Activated CD4-positive, alpha-beta T cell treated with anti-CD3 and anti-CD28 coated beads, Interleukin-2, amount 50 U/mL, for 48 hours (primary cell): ENCODE data around the gene PCSK9.

Experiments used
- DNase-seq, 2 experiments: peaks; one replicate each; pipeline ENCODE4 v3.0.0-alpha.2; 2020

PCSK9 gene

DNA sequence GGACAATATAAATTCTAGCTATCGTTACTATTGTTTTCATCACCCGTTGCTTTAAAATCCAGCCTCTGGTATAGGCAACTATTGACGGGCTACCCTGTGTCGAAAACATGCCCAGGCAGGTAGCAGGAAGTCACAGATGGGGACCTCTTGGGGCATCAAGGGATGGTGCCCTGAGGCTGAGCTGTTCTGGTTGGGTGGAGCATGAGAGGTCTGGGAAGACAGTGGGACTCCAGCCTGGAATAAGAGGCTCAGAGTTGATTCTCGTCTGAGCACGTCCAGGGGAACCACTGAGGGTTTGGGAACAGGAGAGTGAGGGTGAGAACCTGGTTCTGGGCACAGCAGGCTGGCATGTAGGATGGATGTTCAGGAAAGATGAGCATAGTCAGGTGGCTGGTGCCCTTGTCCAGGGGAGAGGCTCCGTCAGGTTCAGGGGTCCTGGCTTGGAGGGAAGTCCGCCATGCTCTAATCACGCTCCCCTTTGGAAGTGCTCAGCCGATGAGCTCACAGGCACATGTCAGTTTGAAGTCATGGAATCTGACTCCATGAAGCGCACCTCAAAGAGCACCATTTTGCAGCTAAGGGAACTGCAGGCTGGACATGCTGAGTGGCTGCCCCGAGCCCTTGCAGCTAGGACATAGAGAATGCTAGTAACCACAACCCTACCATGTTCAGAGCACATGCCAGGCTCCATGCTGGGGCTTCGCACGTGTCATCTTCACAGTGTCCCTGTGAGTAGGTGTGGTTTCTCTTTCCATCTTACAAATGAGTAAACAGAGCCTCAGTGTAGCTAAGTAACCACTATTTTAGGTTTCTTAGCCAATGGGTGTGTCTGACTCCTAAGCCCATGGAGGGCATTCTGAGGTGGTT is 21.0 kb downstream of the PCSK9 start:
- peak in 1 of 2 experiments; percentile 28 for DNase-seq

DNA sequence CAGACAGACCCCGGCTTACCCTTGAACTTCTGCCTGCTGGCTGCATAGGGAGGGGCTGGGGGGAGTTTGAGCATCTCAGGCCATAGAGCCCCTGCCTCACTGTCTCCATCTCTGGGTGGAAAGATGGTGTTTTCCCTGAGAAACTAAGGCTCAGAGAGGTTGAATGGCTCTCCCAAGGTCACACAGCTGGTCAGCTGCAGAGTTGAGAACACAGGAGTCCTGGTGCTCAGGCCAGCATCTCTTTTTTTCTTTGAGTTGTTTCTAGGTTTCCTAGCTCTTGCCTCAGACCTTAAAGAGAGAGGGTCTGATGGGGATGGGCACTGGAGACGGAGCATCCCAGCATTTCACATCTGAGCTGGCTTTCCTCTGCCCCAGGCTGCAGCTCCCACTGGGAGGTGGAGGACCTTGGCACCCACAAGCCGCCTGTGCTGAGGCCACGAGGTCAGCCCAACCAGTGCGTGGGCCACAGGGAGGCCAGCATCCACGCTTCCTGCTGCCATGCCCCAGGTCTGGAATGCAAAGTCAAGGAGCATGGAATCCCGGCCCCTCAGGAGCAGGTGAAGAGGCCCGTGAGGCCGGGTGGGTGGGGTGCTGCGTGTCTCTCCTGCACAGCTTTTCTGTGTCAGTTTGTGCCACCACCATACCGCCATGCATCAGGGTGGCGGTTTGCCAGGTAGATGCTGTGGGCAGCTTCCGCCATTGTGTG is 21.8 kb downstream of the PCSK9 start:
- no peak for DNase-seq

DNA sequence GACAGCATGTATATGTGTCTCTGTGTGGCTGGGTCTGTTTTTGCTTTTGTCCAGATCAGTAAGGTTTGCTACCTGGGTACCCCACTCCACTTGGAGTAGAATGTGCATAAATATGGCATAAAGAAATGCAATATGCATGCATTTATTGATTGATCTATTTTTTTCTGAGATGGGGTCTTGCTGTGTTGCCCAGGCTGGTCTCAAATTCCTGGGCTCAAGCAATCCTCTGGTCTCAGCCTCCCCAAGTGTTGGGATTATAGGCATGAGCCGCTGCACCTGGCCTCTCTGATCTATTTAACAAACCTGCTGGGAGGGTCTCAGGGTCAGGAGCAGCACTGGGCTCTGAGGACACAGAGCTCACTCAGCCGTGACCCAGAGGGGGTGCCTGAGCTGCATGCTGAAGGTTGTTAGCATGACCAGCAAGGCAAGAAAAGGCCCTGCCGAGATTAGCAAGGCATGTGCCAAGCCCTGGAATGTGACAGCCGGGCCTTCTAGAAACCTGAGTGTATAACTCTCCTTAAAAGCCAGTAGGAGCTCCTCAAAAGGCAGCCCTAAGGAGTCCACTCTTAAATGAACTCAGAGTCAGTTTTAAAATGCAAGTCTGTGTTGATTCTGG is 22.5 kb downstream of the PCSK9 start:
- no peak for DNase-seq

DNA sequence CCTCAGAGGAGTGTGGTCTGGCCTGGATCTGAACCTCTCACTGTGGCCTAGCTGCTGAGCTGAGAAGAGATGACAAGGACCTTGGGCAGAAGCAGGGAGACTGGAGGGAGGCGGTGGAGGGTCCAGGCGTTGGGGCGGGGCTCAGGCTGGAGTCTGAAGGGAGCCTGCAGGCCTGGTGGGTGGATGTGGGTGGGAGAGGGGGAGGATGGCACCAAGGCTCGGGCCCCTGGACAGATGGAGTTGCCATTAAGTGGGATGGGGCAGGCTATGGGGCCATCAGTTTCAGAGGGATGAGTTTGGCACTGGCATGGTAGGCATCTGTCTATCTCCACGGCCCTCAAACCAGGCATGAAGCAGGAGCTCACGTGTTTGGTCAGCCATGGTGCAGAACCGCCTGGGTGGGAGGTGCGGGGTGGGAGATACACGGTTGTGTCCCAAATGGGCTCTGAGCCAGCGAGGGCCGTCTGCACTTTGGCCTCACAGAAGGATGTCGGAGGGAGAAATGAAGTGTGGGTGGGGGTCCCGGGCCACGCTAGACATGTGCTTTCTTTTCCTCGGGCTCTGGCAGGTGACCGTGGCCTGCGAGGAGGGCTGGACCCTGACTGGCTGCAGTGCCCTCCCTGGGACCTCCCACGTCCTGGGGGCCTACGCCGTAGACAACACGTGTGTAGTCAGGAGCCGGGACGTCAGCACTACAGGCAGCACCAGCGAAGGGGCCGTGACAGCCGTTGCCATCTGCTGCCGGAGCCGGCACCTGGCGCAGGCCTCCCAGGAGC is 23.6 kb downstream of the PCSK9 start:
- DNase-seq: no peak

DNA sequence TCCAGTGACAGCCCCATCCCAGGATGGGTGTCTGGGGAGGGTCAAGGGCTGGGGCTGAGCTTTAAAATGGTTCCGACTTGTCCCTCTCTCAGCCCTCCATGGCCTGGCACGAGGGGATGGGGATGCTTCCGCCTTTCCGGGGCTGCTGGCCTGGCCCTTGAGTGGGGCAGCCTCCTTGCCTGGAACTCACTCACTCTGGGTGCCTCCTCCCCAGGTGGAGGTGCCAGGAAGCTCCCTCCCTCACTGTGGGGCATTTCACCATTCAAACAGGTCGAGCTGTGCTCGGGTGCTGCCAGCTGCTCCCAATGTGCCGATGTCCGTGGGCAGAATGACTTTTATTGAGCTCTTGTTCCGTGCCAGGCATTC is 24.2 kb downstream of the PCSK9 start:
- DNase-seq: no peak

DNA sequence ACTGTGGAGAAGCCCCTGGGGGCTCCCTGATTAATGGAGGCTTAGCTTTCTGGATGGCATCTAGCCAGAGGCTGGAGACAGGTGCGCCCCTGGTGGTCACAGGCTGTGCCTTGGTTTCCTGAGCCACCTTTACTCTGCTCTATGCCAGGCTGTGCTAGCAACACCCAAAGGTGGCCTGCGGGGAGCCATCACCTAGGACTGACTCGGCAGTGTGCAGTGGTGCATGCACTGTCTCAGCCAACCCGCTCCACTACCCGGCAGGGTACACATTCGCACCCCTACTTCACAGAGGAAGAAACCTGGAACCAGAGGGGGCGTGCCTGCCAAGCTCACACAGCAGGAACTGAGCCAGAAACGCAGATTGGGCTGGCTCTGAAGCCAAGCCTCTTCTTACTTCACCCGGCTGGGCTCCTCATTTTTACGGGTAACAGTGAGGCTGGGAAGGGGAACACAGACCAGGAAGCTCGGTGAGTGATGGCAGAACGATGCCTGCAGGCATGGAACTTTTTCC is 24.8 kb downstream of the PCSK9 start:
- no peak for DNase-seq

DNA sequence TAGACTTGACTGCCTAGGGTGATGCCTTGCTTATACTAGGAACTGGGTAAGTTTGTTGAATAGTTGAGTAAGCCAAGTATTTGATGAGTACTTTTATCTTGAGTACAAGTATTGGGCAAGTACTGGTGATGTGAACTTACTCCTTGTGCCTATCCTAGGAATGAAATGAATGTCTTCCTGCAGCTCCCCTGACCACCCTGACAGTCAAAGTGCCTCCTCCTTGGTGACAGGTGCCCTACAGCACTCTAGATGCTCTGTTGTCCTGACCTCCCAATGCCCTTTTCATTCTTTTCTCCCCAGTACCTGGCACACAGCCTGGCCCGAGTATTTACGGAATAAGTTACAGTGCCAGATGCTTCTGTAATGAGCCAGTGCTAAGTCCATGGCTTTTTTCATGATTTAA is 25.5 kb downstream of the PCSK9 start:
- no peak for DNase-seq

DNA sequence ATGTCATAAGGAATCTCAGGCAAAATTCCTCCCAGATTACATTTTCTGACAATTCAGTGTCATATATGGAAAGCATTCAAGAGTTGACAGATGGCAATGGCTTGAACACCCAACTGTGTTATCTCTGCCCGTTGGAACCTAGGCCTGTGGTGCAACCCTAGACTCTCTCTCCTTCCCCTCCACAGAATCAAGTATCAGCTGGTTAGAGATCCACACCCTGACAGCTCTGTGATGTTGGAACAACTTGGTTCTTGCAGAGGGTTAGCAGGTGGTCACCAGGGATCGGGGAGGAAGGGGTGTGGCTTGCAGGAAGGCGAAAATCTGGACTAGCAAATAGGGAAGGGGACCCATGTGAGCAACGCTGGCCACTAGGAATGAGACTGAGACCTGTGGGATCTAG is 26.3 kb downstream of the PCSK9 start:
- no peak for DNase-seq

DNA sequence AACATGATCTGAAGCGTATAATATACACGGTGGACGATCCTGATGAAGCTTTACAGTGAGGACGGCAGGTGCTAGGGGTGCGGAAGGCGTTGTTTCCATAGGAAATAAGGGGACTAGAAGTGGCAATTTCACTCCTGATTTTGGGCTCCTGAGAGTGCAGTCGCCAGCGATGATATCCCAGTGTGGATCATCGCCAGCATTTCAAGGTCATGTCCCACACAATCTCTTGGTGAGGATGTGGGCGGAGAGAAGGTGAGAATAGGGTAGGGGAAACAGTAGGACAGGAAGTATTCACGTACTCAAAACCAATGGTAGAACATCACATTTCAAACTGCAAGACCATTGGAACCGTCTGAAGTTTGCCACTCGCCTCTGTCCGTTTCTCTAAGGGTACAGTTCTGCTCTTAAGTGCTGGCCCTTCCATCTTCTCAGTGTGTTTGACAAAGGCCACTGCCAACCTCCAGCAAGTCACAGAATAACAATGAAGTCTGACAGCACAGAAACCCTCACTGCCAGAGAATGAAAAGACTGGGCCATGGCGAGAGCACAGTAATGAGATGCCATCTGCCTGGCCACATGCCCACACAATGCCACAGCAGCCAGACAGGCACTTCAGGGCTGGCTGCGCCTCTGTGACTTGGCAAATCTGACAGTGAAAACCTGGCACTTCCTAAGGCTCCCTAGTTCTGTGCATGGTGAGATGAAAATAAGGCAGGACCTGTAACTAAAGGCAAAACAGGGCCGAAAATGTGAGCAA is 27.9 kb downstream of the PCSK9 start:
- DNase-seq: no peak

DNA sequence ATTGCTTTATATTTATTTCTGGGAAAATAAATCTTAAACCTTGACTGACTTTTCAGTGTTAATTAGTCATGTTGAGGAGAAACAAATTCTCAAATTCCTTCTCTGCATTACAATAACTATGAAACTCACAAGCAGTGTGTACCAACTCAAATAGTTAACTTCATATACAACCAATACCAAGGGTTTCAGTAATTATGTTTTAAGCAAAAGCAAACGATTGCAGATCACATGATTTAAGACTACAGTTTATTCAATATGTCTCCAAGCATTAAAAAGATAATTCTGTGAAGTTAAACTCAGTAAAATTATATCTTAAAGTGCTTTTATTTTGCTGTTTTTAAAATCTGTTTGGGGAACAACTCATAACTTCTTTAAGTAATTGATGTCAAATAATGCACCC is 28.6 kb downstream of the PCSK9 start:
- DNase-seq: no peak

DNA sequence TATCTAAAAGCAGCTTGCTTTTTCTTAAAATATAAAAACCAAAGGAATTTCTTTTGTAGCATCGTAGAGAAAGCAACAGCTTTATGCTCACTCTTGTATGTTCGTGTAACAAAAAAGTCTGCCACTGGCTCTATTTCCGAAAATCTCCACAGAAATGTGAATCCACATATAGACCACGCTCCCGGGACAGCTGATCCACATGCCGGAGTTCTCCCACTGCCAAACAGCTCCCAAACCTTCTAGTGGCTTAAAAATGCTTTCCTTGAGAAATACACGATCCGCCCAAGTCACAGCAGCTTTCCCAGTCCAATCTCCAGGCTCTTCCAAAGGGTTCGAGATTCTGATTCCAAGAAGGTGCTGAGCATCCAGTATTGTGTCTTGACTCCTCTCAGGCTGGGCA is 29.3 kb downstream of the PCSK9 start:
- no peak for DNase-seq

DNA sequence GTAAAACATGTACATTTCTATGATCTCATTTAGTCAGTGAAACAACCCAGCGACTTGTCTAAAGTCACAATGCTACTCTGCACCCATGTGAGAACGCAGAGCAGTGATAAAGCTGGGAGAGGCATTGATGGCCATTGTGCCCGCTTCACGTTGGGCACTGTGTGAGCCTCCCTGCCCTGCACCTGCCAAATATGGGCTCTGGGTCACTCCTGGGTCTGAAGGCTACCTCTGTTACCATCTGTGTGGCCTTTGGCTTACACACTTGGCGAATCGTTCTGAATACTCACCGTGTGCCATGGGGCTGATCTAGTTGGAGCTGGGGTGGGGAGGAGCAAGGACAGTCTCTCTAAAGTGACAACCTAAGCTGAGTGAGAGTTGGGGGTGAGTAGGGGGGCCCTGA is 29.9 kb downstream of the PCSK9 start:
- no peak for DNase-seq

DNA sequence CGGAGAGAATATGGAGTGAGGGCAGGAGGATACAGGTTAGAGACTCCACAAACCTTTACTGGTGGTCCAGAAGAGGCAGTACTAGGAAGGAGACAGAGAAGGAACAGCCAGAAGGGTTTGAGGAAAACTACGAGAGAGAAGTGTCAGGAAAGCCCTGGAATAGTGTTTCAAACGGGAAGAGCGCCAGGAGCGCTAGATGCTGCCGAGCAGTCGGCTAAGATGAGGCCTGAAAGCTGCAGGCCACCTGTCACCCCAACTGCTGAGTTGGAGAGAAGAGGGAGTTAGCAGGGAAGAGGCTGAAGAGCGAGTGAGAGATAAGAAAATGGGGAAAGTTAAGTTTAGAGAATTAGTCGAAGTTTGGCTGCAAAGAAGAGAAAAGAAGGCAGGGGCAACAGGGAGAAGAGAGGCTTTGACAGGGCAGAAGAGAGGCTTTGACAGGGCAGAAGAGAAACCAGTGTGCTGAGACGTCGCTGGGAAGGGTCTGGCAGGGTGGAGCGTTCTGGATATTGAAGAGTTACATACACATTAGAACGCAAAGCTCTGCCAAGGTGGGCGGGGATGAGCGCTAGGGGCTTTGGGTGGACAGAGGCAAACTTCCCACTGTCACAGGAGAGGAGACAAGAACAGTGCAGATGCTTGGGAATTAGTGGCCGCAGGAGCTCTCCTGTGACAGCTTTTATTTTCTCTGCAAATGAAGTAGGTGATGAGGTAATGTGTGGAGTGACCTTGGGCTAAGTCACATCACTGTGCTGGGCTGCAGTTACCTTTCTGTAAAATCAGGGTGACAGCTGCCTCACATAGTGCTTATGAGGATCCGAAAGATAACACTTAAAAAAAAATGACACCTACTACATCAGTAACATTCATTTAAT is 31.2 kb downstream of the PCSK9 start:
- DNase-seq: no peak

DNA sequence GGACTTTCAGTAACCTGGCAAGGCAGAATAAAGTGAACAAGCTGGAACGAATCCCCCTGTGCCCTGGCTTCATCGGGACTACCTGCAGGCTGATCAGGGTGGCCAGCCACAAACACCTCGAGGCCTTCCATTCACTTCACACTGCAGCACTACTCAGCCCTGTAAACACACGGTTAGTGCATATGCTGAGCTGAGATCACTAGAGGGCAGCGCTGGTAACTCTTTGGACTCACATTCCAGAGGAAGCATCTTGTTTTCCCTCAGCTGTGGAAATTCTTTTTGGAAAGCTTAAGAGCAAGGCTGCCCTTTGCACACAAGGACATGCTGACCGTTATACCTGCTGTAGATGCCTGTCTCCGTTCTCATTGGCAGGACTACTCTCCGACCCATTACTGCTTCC is 32.1 kb downstream of the PCSK9 start:
- no peak for DNase-seq

DNA sequence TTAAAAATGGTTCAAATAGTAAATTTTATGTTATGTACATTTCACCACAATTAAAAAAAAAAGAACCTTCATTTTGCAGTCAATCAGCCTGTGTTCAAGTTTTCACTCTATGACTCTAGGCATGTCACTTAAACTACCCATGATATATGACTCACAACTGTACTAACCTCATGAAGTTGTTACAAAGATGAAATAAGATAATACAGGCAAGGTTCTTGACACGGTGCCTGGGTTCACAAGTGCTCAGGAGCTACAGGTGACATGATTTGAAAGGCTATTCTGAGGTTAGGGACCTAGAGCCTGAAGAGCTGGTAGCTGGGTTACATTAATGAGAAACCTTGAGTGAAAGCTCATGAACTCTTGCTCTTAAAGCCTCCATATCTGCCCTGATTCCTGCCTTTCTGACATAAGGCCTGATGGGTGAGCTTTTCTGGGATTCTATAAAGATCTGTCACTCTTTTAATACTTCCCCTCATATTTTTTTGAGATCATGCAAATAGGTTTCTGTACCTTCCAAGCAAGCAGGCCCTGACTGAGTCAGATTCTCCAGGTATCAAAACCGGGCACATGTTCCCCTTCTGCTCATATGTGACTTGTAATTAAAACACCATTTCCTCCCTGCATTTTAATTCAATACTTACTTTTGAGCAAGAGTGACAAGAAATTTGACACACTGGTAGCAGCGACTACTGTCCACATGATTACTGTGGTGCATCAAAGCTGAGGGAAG is 34.0 kb downstream of the PCSK9 start:
- peak in 1 of 2 experiments; percentile 30 for DNase-seq

DNA sequence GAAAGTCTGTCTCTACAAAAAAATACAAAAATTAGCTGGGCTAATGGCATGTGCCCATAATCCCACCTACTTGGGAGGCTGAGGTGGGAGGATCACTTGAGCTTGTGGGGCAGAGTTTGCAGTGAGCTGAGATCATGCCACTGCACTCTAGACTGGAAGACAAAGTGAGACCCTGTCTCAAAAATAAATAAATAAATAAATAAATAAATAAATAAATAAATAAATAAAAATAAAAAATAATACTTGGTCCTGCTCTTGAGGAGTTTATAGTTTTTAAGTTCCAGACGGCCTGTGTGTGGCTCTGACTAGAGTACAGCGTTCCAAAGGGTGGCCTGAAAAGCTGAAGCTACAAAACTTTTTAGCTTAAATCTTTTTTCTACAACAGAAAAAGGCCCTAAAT is 35.1 kb downstream of the PCSK9 start:
- no peak for DNase-seq

DNA sequence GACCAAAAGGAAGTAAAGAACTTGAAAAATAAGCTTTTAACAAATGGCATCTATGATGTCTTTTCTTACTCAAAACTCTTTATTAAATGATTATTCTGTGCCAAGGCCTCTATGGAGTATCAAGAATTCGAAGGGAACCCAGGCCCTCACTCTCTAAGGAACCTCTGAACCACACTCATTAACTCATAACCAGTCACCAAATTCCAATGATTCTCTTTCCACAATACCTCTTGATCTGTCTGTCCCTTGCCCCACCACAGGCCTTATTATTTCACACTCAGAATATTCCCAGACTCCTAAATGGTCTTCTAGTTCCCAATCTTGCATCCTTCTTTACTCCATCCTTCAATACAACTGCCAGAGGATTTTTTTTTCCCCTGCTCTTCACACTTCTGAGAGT is 37.0 kb downstream of the PCSK9 start:
- DNase-seq: no peak

DNA sequence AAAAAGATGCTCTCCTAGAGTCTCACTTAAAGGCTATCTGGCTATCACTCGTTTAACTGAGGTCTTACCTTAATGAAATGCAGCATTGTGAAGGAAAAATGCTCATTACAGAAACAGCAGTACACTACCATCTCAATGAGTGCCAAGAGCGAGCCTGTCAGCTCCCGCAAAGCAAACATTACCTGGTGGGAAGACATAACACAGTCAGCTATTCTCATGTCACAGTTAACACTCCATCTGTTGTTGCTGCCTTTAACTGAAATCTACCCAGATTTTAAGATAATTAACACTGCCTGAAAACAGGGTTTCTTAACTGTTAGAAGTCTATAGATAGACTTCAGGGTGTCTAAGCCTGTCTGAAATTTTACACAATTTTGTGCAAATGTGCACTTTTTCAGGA is 39.1 kb downstream of the PCSK9 start:
- no peak for DNase-seq

DNA sequence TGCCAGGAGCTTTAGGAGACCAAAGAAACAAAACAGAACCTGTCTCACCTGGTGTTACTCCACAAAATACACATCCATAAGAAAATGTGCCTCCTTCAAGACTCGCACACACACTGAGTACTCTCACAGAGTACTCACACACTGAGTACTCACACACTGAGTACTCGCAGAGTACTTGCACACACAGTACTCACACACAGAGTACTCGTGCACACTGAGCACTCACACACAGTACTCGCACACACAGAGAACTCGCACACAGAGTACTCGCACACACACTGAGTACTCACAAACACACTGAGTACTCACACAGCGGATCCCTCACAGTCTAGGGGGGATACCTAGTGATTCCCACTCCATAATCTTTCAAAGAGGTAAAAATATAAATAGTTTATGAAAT is 40.3 kb downstream of the PCSK9 start:
- DNase-seq: no peak

DNA sequence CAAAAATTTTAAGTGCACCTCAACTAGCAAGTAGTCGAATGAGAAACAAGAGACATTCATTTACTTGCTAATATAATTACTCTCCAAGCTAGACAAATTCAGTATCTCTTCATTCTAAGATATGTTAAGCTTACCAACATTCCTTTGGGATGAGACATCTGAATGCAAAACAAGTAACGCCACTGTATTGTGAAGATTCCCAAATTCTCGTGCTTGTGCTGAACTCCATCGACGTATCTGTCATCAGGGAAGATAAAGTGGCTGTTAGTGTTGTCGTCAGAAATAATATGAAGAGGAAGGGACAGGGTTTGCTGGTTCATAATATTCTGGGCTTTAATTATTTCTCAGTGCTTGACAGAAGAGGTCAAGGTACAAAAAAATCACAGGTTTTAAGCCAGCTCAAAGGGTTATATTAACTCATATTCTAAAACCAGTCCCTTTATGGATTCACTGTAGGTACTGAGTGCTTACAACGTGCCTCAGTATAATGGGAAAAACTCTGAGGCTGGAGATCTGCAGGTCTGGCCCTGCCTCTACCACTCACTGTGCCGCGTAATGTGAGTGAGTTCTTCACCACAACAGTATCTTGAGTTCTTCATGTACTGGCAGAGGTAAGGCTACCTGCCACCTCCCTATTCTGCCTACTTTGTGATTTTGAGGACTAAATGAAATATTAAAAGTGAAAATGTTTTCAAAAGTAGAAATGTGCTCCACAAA is 42.0 kb downstream of the PCSK9 start:
- no peak for DNase-seq
